A172 (cell line): ENCODE measurements around the gene NFIX. TPM values are rescaled to one million over a fixed set of nuclear protein-coding genes. Genes with fewer than 3 reads are reported as not detected.

Experiments
- DNase-seq: peaks from one replicate; pipeline ENCODE4 v3.0.0-alpha.2; 2015; ENCODE audit warnings: low spot score
- total RNA-seq: library from RNA; depleted of rRNA; stranded (reverse); fragments of >200 nt; shearing (Covaris generic); gene quantifications from 2 replicates; pipeline ENCODE4 v1.2.3, GENCODE V29; 2014

The NFIX gene
- total RNA-seq, 1 experiment from 2014 or later = 25.7 TPM

DNA sequence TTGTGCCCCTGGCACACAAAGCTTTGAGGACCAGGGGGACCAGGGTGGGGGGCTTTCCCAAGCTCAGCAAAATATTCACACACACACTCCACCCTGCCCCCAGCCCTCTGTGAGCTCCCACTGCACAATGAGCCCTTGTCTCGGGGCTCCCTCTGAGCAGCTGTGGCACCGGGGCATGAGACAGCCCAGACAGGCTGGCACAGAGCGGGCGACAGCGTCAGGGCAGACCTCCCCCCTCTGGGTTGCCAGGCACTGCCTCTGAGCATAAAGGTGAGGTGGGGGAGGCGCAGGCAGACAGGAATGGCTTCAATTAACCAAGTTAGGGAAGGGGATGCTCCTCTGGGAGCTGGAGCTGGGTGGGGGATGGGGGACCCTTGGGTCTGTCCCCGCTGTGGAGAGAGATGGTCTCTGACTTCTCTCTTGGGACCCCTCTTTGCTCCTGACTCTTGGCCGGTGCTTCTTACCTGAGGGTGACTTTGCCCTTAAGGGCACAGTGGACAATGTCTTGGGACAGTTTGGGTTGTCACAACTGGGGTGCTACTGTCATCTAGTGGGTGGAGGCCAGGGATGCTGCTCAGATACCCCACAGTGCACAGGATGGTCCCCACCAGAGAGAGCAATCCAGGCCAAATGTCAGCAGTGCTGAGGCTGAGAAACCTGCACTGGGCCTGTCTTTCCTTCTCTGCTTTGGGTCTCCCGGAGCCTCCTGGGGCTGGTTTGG, 77.1 kb downstream of the NFIX start:
- no peak for DNase-seq

GRCh38 chr19:13073263-13073662, 78.0 kb downstream of the NFIX start:
- DNase-seq = no peak

GRCh38 chr19:13074378-13074777, 79.1 kb downstream of the NFIX start:
- no peak for DNase-seq

GRCh38 chr19:13076320-13076719, 81.0 kb downstream of the NFIX start:
- no peak for DNase-seq

DNA sequence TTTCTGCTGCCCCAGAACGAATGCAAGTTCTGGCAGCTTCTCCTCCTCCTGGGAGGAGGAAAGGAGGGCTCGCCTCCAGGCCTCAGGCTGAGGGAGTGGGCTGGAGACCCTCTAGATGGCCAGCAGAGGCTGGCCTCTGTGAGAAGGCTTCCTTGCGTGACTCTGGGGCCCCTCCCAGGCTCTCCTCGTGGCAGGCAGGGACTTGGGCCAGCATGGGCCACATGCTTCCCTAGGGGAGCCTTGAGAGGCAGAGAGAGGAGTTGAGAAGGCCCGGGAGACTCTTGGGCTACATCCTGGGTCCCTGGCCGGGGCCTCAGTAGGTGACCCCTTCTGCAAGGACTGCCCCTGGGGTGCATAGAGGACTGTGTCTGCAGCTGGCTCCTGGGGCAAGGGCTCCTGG, 81.5 kb downstream of the NFIX start:
- no peak for DNase-seq

DNA sequence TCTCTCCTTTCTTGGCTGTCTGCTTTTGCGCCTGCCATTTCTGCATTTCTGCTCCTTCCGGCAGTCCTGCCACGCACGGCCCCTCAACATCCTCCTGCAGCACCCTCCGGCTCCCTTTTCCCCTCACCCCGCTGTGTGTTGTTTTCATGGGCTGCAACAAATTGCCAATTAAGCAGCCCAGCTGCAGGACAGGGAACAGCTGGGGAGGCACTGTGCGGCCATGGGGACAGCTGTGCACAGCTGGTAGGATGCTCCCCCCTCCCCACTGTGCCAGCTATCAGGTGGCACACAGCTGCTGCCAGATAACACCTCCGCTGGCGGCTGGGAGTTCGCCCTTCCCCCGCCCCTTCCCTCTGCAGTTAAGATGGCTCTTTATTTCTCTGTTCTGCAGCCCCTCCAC, 82.0 kb downstream of the NFIX start:
- DNase-seq = no peak

- no peak for DNase-seq
These were observed 83.1 kb downstream of the NFIX start for GRCh38 chr19:13078381-13078780.

GRCh38 chr19:13078897-13079541, 83.7 kb downstream of the NFIX start:
- no peak for DNase-seq

GRCh38 chr19:13079542-13079986, 84.3 kb downstream of the NFIX start:
- peak; percentile 36 for DNase-seq

DNA sequence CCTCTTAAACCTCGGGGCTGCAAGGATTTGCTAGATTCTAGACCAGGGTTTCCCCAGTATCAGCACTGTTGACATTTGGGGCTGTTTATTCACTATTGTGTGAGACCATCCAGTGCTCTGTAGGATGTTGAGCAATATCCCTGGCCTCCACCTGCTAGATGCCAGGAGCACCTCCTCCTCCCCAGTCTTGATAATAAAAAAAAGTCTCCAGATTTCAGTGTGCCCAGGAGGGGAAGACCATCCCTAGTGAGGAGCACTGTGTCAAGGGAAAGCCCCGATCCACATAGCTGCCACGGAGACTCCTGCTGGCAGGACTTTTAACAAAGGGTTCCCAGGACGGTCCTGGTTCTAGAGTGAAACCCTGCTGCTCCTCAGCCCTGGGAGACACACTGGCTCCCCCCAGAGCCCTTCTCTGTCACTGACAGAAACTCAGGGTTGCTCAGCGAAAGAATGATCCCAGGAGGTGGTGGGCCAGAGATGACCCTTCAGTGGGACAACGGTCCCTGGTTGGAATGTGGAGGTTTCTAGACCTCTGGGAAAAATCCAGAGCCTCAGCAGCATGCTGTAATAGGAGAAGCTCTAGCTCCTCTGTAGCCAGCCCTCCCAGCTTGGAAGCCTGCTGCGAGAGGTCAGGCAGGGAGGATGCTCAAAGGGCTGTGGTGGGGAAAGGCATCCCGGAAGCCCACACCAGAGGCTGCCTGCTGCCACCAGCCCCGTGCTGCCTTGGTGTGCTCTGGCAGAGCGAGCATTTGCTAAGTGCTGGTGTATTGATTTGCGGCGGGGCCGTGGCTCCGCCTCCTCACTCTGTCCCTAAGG, 87.1 kb downstream of the NFIX start:
- DNase-seq = peak; percentile 25

GRCh38 chr19:13083008-13083404, 87.7 kb downstream of the NFIX start:
- DNase-seq = no peak

- no peak for DNase-seq
These were observed 88.4 kb downstream of the NFIX start for GRCh38 chr19:13083627-13084026.

- DNase-seq = no peak
These were observed 90.4 kb downstream of the NFIX start for GRCh38 chr19:13085666-13086065.

GRCh38 chr19:13086341-13086740, 91.1 kb downstream of the NFIX start:
- no peak for DNase-seq

DNA sequence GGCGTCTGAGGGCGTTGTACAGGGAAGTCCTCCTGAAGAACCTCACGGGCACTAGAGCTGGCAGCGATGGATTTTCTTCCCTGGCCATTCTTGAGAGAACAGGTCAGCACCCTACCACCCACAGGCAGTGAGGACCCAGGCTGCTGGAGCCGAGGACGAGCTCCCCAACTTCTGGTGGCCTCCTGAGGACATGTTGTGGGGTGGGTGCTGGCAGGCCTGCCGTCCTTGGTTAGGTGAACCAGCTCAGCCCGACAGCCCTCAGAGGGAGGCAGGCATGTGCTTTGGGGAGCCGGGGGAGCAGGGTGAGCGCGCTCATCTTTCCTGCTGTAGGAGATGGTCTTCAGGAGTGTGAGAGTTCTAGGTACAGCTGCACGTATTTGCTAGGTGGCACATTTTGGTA, 92.0 kb downstream of the NFIX start:
- no peak for DNase-seq

GRCh38 chr19:13087795-13088537, 92.7 kb downstream of the NFIX start:
- no peak for DNase-seq

GRCh38 chr19:13089139-13089856, 94.0 kb downstream of the NFIX start:
- peak; percentile 22 for DNase-seq

DNA sequence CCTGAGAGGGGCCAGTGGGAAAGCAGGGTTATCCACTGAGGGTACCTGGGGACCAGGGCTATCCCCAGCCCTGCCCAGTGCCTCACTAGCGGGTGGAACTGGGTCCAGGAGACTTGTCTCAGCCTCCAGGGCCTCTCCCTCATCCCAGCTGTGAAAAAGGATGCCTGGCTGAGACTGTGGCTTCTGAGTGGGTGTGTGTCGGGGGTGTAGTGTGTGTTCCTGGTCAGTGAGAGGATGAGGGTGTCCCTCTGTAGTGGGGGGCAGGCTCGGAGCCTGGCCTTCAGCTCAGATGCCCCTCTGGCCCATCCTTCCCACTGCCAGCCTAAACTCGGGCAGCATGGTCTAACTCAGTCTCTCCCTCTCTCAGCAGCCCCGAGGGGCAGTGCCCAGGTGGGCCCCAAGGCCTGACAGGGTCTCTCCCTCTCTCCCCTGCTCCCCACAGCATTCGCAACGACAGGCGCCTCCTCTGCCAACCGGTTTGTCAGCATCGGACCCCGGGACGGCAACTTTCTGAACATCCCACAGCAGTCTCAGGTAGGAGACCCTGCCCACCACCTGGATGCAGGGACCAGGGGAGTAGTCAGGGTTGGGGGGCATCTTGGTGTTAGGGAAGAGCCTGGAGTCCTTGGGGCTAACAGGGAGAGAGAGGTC, 94.7 kb downstream of the NFIX start:
- DNase-seq = no peak

GRCh38 chr19:13090511-13091231, 95.4 kb downstream of the NFIX start:
- DNase-seq = no peak
